HG03097 (cell line): ENCODE results near the gene ELOVL7.
"Not testable (repeated sequence)": the region's sequence is repeated elsewhere in the genome, so short reads cannot be mapped to it uniquely, and the experiment has no call there.

Experiments
- ATAC-seq: cut with Tn5 transposase; IDR thresholded peaks from one replicate; pipeline ENCODE4 v1.9.1; 2021; ENCODE audit not compliant: unreplicated experiment, low FRiP score

Gene ELOVL7

DNA sequence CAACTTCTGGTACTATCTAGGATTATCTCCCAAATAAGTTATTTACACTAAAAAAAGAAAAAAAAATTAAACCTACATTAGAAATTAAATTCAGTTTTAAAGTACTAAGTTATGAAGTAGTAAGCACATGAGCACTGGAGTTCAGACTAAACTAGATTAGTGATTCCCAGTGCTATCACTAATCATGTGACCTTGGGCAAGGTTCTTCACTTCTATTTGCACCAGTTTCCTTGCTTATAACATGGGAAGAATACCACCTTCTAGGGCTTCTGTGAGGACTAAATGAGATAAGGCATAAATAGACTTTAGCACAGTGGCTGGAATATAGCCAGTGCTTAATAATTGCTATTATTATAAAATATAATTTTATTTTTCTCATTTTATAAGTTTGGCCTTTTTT is 10.5 kb downstream of the ELOVL7 start:
- no peak for ATAC-seq

- ATAC-seq = no peak
Measured at GRCh38 chr5:60830581-60831127, 13.4 kb downstream of the ELOVL7 start.

GRCh38 chr5:60829490-60830266 is 14.4 kb downstream of the ELOVL7 start:
- no peak for ATAC-seq

DNA sequence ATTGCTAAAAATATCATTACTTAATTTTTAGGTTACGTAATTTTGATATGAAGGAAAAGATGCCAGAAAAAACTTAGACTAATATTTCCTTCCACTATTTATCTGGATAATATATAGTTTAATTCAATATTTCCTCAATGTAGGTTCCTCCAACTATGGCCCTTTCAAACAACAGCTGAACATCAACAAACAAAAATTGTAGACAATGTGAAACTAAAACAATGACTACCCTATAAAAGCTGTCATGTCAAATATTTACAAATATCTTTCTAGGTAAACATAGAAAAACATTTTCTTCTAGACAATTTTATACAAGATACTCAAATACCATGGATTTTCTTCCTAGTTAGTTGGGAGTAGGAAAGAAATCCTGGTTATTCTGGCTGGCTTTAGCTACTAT is 16.9 kb downstream of the ELOVL7 start:
- no peak for ATAC-seq

GRCh38 chr5:60826653-60827052 is 17.4 kb downstream of the ELOVL7 start:
- peak; percentile 69 for ATAC-seq

- ATAC-seq = no peak
Measured at GRCh38 chr5:60823574-60823973, 20.5 kb downstream of the ELOVL7 start.

DNA sequence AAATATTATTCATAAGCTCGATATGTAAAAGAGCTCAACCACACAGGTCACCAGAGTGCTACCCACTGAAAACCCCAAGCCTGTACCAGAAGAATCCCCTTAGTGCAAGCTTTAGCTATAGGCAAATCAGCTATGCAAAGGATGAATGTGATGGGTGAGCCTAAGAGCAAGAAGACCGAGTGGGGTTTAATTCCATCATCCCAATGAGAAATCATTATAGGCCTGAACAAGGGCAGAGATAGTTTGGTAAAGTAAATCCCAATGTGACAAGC is 21.8 kb downstream of the ELOVL7 start:
- ATAC-seq = peak; percentile 42

- no peak for ATAC-seq
Measured at GRCh38 chr5:60821488-60822284, 22.4 kb downstream of the ELOVL7 start.

GRCh38 chr5:60820593-60821487 is 23.2 kb downstream of the ELOVL7 start:
- no peak for ATAC-seq

GRCh38 chr5:60816138-60816537 is 27.9 kb downstream of the ELOVL7 start:
- ATAC-seq = not testable (repeated sequence)

DNA sequence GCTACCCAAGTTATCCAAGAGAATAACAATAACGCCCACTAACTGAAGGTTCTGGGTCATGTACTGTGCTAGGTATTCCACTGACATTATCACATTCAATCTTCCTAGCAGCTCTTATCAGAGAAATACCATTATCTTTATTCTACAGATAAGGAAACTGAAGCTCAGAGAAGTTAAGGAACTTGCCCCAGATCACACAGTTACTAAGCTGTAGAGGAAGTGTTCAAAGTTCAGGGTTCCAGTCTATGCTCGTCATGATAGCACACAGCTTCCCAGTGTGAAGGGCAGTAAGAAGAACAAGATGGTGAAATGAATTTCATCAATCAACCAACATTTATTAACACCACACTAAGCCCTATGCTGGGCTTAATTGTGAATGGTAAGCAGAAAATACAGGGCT is 29.6 kb downstream of the ELOVL7 start:
- no peak for ATAC-seq

GRCh38 chr5:60812426-60812825 is 31.6 kb downstream of the ELOVL7 start:
- ATAC-seq = no peak

DNA sequence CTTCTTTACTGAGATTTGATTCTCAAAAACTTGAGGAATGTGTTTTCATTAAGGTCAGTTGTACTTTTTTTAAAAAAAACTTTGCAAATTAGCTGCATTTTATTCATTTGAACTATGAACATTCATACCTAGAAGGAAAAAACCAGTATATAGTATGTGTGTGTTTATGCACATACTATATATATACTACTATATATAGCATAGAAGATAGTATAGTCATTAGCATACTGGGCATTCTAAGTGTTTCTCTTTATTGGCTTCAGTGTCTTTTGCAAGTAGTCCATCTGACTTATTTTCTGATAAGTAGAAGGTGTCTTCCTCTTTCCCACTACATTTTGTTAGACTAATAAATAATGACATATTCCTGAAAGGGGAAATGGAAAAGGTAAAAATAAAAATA is 33.0 kb downstream of the ELOVL7 start:
- peak; percentile 60 for ATAC-seq

DNA sequence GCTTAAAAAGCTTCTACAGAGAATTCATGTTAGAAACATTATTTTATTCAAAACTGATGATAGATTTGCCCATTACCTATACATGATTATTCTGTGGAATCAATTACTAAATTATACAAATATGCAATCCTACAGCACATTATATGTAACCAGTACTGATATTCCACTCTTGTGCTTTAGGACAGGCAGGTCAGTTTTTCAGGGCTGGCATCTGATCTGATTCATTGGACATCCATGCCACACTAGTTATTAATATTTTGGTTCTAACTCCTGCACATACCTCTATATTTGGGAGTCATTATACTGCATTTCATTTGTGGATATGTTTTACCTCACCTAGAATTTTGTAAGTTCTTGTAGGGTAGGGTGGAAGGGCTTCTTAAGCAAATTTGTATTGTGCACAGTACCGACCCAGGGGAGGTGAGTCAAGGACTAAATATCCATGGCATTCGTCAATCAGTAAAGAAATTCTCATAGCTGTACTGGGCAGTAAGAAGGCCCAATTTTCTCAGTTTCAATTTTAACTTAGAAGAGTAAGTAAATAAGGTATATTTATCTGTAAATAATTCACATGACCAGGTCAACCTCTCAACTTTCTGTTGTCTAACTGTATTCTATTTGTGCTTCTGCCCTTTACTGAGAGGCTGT is 33.5 kb downstream of the ELOVL7 start:
- peak; percentile 96 for ATAC-seq

GRCh38 chr5:60809891-60810425 is 34.1 kb downstream of the ELOVL7 start:
- no peak for ATAC-seq

GRCh38 chr5:60806591-60807243 is 37.4 kb downstream of the ELOVL7 start:
- ATAC-seq = no peak

DNA sequence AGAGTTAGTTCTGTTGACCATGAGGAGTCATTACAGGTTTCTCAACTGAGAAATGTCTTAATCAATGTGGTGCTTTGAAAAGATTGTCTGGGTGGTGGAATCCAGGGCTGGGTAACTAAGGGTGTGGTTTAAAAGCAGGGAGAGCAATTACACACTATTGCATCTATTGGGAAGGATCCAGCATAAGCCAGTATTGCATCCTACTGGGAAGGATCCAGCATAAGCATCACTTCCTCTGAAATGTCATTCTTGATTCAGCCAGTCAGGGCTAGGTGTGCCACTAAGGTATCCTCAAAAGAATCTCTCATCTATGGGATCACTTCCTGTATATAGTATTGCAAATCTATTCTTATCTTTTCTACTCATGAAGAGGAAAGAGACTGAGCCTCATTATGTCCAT is 38.6 kb downstream of the ELOVL7 start:
- no peak for ATAC-seq

- no peak for ATAC-seq
Measured at GRCh38 chr5:60803712-60804111, 40.4 kb downstream of the ELOVL7 start.

DNA sequence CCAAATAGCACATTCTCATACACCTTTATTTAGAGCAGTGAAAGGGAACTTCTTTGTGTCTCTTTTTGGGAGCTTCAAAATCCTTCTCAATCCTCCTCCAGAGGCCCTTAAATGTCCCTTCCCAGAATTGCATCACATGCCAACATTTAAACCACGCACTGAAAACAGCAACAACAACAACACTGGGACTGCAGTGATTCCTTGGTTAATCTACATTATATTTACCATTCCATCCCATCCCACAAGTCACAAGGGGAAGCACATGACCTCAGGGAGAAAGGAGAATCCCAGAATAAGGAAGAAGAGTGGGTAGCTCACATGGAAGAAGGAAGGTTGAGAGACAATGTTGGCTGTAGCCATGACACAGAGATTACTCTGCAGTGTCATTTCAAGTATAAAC is 41.1 kb downstream of the ELOVL7 start:
- ATAC-seq = no peak

DNA sequence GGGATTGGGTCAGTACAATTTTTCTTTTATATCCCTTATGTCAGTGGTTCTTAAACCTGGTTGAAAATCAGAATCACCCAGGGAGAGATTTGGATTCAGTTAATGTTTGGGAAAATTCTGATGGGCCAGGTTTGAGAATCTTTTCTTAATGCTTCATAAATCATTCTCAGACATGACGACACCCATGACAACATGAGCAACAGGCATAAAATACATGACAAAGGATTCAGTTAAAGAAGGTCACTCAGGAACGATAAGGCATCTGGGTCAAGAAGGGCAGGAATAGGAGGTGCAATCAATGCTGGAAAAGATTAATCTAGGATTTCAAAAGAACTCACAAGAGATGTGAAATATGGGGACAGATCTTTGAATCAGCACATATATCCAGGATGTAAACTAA is 41.8 kb downstream of the ELOVL7 start:
- no peak for ATAC-seq
